Neural progenitor cell (in vitro differentiated cells): ENCODE results near the gene MTG1.

Experiments
- EZH2 ChIP-seq: fragments of 200-600 bp; sonication (generic); IDR thresholded peaks from 2 replicates; pipeline ENCODE4 v1.6.1; 2017; ENCODE audit warnings: antibody characterized with exemption, mild to moderate bottlenecking, moderate library complexity
- EZH2phosphoT487 ChIP-seq: fragments of 200-600 bp; sonication (generic); IDR thresholded peaks from 2 replicates; pipeline ENCODE4 v1.6.1; 2017; ENCODE audit warnings: antibody characterized with exemption
- TF ChIP-seq, protein P1 (sequence below): fragments of 200-600 bp; sonication (generic); IDR thresholded peaks from 2 replicates; pipeline ENCODE4 v1.5.1; 2017; ENCODE audit warnings: antibody characterized with exemption, mild to moderate bottlenecking

GRCh38 chr10:133361227-133361626, 32.7 kb upstream of the MTG1 start:
- TF ChIP-seq, protein P1, sequence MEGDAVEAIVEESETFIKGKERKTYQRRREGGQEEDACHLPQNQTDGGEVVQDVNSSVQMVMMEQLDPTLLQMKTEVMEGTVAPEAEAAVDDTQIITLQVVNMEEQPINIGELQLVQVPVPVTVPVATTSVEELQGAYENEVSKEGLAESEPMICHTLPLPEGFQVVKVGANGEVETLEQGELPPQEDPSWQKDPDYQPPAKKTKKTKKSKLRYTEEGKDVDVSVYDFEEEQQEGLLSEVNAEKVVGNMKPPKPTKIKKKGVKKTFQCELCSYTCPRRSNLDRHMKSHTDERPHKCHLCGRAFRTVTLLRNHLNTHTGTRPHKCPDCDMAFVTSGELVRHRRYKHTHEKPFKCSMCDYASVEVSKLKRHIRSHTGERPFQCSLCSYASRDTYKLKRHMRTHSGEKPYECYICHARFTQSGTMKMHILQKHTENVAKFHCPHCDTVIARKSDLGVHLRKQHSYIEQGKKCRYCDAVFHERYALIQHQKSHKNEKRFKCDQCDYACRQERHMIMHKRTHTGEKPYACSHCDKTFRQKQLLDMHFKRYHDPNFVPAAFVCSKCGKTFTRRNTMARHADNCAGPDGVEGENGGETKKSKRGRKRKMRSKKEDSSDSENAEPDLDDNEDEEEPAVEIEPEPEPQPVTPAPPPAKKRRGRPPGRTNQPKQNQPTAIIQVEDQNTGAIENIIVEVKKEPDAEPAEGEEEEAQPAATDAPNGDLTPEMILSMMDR = no peak
- TF ChIP-seq EZH2phosphoT487 (no peak), EZH2 (no peak)
